ENCODE results near the gene CREB5. TPM values are rescaled to one million over a fixed set of nuclear protein-coding genes. Genes with fewer than 3 reads are reported as not detected.
A peak's percentile ranks its signal among the peaks of the same experiment; 100 is the strongest.

The CREB5 gene
- total RNA-seq, 3 donors from 2014 or later: 17.3 to 19.7 (median 18.0) TPM

GRCh38 chr7:28472332-28472731, 60.0 kb downstream of the CREB5 start:
- TF ChIP-seq POLR2AphosphoS5 (IDR thresholded peaks at IDR 0.05): no peak
- no peak for TF ChIP-seq POLR2A (IDR thresholded peaks at IDR 0.05)
- no peak for TF ChIP-seq CTCF (IDR thresholded peaks at IDR 0.05)
- H3K36me3 ChIP-seq: no peaks in the 10 kb centered on the region
- no peak overlapping the region for H3K4me3 ChIP-seq
- no peak for DNase-seq (ENCODE audit: low spot score in 2 of 2)
- intact Hi-C loops (cut with DNase I; ENCODE audit: low total_unique reads): no loop called here
- H3K9me3 ChIP-seq: no peaks in the 10 kb centered on the region
- no peak overlapping the region for H3K27ac ChIP-seq
- no peaks in the 10 kb centered on the region for H3K27me3 ChIP-seq
- H3K4me1 ChIP-seq: no peaks in the 10 kb centered on the region

GRCh38 chr7:28473571-28474281, 61.4 kb downstream of the CREB5 start:
- Histone ChIP-seq H3K36me3 (no peaks in the 10 kb centered on the region), H3K4me1 (no peaks in the 10 kb centered on the region), H3K9me3 (no peaks in the 10 kb centered on the region), H3K4me3 (peak overlapping the region in 1 of 3 donors; percentile 23), H3K27me3 (no peaks in the 10 kb centered on the region), H3K27ac (peak overlapping the region; percentile 56 to 68)
- intact Hi-C loops (cut with DNase I; ENCODE audit: low total_unique reads): no loop called here
- TF ChIP-seq CTCF (IDR thresholded peaks at IDR 0.05): no peak
- TF ChIP-seq POLR2A (IDR thresholded peaks at IDR 0.05): no peak
- no peak for TF ChIP-seq POLR2AphosphoS5 (IDR thresholded peaks at IDR 0.05)
- DNase-seq (ENCODE audit: low spot score in 2 of 2): no peak

- intact Hi-C loops (cut with DNase I; ENCODE audit: low total_unique reads): no loop called here
- H3K9me3 ChIP-seq: no peaks in the 10 kb centered on the region
- H3K4me3 ChIP-seq: peak overlapping the region in 1 of 3 donors; percentile 23
- TF ChIP-seq CTCF (IDR thresholded peaks at IDR 0.05) (no peak), POLR2A (IDR thresholded peaks at IDR 0.05) (no peak), POLR2AphosphoS5 (IDR thresholded peaks at IDR 0.05) (no peak)
- no peaks in the 10 kb centered on the region for H3K27me3 ChIP-seq
- no peak for DNase-seq (ENCODE audit: low spot score in 2 of 2)
- no peaks in the 10 kb centered on the region for H3K4me1 ChIP-seq
- no peaks in the 10 kb centered on the region for H3K36me3 ChIP-seq
- peak overlapping the region; percentile 56 to 68 for H3K27ac ChIP-seq
These were observed 61.9 kb downstream of the CREB5 start for GRCh38 chr7:28474282-28474638.

GRCh38 chr7:28474640-28475039, 62.3 kb downstream of the CREB5 start:
- peak overlapping the region in 1 of 2 donors; percentile 68 for H3K27ac ChIP-seq
- H3K9me3 ChIP-seq: no peaks in the 10 kb centered on the region
- H3K4me3 ChIP-seq: no peak overlapping the region
- intact Hi-C loops (cut with DNase I; ENCODE audit: low total_unique reads): no loop called here
- no peaks in the 10 kb centered on the region for H3K36me3 ChIP-seq
- TF ChIP-seq CTCF (IDR thresholded peaks at IDR 0.05) (no peak), POLR2AphosphoS5 (IDR thresholded peaks at IDR 0.05) (no peak), POLR2A (IDR thresholded peaks at IDR 0.05) (no peak)
- DNase-seq (ENCODE audit: low spot score in 2 of 2): no peak
- H3K4me1 ChIP-seq: no peaks in the 10 kb centered on the region
- H3K27me3 ChIP-seq: no peaks in the 10 kb centered on the region

- Histone ChIP-seq H3K4me3 (no peak overlapping the region), H3K9me3 (no peaks in the 10 kb centered on the region), H3K27me3 (no peaks in the 10 kb centered on the region), H3K36me3 (no peaks in the 10 kb centered on the region), H3K4me1 (no peaks in the 10 kb centered on the region), H3K27ac (no peak overlapping the region)
- intact Hi-C loops (cut with DNase I; ENCODE audit: low total_unique reads): no loop called here
- TF ChIP-seq CTCF (IDR thresholded peaks at IDR 0.05) (no peak), POLR2AphosphoS5 (IDR thresholded peaks at IDR 0.05) (no peak), POLR2A (IDR thresholded peaks at IDR 0.05) (no peak)
- no peak for DNase-seq (ENCODE audit: low spot score in 2 of 2)
These were observed 64.7 kb downstream of the CREB5 start for GRCh38 chr7:28477041-28477442.

Data from breast epithelium (tissue), 4 donors.